Occipital lobe (tissue), 2 donors: ENCODE measurements around the gene MAP7D1. TPM values are rescaled to one million over a fixed set of nuclear protein-coding genes. Genes with fewer than 3 reads are reported as not detected.
"Not testable (repeated sequence)": the region's sequence is repeated elsewhere in the genome, so short reads cannot be mapped to it uniquely, and the experiment has no call there.

Source experiments
- DNase-seq: peaks from one replicate; lab custom pipeline; 2025; lab: John Stamatoyannopoulos, UW
- total RNA-seq: library from RNA; depleted of rRNA; stranded (reverse); fragments of >200 nt; gene quantifications from one replicate; pipeline ENCODE4 v1.2.3, GENCODE V29; 2014

The MAP7D1 gene
- total RNA-seq, 1 donor from 2014 or later: 49.6 TPM

DNA sequence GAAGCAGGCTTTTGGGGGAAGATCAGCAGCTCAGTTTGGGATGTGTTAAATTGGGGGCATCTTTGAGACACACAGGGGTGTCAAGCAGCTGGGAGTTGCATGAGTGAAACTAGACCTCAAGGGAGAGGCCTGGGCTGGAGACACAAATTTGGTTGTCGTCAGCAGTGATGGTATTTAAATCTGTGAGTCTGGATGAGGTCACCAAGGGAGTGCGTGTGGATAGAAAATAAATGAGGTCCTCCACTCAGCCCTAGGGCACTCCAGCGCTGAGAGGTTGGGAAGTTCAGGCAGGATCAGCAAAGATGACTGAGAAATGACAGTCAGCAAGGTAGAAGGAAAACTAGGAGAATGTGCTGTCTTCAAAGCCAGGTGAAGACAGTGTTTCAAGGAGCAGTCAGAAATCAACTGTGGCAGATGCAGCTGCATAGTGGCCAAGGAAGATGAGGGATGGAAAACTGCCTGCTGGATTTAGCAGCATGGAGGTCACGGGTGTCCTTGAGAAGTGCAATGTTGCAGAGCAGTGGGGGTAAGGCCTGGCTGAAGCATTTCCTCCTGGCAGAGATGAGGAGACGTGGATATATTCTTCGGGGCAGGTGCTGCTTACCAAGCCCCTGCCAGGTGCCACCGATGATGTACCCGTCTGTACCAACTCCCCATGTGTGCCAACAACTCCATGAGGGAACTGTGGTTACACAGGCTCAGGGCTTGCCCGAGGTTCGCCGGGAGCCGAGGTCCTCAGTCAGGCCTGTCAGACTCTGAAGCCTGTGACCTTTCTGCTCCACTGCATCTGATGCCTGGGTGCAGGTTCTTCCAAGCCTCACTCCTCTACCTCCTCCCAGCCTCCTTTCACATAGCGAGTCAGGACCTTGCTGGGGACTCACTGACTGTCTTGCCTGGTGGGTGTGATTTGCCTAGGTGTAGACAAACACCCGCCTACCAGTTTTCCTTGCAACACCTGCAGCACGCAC lies 11.3 kb downstream of the MAP7D1 start:
- DNase-seq: no peak

DNA sequence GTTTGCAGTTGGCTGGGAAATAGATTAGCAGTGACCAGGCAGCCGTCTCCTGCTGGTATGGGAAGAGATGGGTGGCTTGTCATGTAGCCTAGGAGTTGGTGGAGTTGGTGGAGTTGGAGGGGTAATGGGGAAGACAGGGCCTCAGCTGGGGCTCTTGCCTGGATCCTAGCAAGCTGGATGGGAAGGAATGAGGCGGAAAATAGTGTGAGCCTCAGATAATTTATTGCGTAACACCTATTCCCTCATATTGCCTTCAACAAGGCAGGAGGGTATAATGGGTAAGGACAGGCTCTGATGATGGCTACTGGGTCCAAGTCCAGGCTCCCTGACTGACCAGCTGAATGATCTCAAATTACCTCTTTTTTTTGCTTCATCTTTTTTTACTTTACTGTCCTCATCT lies 12.6 kb downstream of the MAP7D1 start:
- no peak for DNase-seq

DNA sequence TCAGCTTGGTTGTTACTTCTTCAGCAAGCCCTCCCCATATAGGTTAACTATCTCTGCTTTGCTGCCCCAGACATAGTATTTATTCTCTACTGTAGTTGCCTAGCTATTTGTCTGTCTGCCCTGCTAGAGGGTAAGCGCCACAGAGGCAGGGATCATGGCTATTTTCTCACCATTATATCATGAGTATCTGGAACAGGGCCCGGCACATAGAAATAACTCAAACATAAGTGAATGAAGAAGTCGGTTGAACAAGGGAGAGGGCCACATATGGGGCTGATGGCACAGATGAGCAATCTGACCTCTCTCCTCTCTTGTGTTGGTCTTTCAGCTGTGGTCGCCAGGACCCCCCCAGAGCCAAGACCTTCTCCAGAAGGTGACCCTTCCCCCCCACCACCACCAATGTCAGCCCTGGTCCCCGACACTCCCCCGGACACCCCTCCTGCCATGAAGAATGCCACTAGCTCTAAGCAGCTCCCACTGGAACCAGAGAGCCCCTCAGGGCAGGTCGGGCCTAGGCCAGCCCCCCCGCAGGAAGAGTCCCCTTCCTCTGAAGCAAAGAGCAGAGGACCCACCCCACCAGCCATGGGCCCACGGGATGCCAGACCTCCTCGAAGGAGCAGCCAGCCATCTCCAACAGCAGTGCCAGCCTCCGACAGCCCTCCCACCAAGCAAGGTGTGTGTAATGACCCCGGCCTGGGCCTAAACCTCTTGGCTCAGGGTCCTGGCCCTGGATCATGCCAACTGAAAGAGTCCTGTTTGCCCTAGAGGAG lies 14.9 kb downstream of the MAP7D1 start:
- DNase-seq: no peak

DNA sequence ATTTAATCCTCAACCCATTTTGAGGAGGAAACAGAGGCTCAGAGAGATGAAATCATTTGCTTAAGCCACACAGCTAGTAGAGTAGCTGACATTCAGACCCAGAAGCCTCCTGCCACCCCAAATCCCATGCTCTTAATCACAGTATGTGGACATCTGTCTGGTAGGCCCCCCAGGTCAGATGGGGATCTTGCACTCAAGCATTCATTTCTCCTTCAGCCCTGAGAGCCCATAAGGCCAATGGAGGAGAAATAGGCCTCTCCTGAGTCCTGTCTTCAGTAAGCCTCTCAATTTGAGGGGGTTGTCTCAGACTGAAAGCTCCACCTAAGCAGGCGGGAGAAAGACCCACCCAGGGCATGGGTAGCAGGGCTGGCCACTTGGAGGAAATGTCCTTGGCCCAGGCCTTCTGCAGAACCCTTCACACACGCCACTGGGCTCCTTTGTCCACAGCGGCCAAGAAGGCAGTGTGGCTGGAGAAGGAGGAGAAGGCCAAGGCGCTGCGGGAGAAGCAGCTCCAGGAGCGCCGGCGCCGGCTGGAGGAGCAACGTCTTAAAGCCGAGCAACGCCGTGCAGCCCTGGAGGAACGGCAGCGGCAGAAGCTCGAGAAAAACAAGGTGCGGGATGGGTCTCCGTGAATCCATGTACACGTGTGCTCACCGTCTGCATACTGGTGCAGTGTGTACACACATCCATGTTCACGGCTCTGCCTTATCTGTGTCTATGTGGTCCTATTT lies 16.2 kb downstream of the MAP7D1 start:
- no peak for DNase-seq

DNA sequence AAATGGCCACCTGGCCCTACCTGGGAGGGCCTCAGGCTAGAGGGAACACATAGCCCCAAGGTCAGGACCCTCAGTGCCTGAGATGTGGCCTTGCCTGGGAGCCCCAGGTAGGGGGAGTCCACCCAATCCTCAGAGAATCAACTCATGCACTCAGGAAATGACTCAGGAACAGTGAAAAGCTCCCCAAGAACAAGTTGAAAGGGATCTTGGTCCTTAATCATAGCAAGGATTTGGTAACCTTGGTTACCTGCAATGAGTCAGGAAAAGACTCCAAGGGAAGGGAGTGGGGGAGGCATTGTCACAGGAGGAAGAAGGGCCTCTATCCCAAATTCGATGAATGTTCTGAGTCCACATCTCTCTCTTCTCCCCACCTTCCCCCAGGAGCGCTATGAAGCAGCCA lies 17.0 kb downstream of the MAP7D1 start:
- DNase-seq: no peak

DNA sequence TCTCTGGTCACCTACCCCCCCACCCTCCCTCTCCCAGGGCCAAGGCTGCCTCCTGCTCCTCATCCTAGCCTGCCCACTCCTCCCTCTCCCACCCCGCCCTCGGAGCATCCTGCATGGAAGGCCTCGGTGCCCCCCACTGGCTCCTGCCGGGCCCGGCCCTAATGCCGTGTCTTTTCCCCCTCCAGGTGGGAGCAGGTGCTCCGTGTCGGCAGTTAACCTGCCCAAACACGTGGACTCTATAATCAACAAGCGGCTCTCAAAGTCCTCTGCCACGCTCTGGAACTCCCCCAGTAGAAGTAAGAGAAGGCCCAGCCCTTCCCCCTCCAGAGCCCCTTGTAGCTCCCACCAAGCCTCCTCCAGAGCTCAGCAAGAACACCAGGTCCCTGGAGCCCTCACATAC lies 18.8 kb downstream of the MAP7D1 start:
- no peak for DNase-seq

DNA sequence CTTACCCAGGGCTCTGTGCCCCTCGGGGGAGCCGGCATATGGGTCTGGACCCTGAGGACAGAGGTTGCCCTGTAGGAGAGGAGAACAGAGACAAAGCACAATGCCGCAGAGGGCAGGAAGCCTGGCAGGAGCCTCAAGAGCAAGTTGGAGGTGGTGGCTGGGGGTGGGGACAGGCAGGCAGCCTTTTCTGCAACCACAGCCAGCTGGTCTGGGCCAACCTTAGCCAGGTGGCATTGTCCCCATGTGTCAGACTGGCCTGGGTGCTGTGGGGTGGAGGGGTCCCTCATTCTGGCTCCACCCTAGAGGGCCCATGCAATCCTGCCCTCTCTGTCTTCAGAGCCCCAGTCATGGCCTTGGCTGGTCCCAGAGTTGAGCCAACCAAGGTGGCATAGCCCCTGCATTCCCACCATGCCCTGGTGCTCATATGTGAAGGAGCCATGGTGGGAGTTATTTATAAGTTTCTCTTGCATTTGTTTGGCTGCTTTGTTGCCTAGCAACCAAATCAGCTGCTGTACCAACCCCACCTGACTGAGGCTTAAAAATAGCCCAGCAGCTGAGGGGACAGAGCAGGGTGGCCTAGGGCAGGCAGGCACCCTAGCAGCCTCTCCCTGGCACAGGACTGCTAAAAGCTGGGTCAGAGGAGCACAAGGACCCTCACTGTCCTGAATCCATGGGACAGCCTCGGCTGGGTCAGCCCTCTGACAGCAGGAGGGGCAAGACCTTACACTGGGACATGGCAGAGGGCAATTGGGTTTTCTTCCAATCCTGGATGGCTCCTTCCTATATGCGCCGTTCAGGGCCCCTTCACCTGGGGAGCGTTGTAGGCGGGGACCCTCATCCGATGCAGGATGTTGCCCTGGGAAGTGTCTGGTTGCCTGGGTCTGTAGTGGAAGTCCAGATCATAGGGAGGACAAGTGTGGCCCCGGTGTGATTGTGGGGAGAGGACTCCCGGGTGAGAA lies 19.5 kb downstream of the MAP7D1 start:
- DNase-seq: peak; percentile 69

DNA sequence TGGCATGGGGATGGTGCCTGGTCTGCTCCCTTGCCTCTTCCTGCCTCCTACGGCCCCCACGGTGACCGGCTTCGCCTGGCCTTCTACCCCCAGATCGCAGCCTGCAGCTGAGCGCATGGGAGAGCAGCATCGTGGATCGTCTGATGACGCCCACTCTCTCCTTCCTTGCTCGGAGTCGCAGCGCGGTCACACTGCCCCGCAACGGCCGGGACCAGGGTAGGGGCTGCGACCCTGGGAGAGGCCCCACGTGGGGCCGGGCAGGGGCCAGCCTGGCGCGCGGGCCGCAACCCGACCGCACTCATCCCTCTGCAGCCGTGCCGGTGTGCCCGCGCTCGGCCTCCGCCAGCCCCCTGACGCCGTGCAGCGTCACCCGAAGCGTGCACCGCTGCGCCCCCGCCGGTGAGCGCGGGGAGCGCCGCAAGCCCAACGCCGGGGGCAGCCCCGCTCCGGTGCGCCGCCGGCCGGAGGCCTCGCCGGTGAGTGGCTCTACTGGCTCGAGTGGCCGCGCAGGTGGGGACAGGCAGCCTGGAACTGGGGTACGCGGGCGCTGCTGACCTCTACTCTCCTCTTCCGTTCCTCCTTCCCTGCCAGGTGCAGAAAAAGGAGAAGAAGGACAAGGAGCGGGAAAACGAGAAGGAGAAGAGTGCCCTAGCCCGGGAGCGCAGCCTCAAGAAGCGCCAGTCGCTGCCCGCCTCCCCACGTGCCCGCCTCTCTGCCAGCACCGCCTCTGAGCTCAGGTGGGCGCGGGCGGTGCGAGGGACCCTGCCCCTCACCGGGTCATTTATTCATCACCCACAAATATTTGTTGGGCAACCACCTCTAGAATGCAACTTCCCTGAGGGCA lies 20.4 kb downstream of the MAP7D1 start:
- DNase-seq: no peak

DNA sequence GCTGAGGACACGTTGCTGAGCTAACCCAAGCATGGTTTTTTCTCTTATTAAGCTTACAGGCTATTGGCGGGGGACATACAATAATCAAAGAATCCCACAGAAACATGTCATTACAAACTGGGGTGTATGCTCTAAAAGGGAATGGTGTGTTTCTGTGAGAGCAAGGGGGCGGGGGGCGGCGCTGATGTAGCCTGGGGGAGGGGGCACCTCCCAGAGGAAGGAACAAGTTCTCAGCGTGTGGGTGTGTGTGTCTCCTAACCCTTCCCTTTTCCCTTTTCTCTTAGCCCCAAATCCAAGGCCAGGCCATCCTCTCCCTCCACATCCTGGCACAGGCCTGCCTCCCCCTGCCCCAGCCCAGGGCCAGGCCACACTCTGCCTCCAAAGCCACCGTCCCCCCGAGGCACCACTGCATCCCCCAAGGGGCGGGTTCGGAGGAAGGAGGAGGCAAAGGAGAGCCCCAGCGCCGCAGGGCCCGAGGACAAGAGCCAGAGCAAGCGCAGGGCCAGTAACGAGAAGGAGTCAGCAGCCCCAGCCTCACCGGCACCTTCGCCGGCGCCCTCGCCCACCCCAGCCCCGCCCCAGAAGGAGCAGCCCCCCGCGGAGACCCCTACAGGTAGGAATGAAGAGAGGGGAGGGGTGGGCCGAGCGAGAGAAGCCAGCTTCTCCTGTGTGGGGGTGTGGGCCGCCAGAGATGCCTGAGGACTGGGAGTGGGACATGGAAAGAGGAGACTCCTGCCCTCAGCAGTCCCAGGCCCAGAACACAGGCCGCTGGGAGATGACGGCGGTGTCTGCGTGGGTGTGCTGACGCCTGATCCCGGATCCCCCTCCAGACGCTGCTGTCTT lies 21.9 kb downstream of the MAP7D1 start:
- no peak for DNase-seq

DNA sequence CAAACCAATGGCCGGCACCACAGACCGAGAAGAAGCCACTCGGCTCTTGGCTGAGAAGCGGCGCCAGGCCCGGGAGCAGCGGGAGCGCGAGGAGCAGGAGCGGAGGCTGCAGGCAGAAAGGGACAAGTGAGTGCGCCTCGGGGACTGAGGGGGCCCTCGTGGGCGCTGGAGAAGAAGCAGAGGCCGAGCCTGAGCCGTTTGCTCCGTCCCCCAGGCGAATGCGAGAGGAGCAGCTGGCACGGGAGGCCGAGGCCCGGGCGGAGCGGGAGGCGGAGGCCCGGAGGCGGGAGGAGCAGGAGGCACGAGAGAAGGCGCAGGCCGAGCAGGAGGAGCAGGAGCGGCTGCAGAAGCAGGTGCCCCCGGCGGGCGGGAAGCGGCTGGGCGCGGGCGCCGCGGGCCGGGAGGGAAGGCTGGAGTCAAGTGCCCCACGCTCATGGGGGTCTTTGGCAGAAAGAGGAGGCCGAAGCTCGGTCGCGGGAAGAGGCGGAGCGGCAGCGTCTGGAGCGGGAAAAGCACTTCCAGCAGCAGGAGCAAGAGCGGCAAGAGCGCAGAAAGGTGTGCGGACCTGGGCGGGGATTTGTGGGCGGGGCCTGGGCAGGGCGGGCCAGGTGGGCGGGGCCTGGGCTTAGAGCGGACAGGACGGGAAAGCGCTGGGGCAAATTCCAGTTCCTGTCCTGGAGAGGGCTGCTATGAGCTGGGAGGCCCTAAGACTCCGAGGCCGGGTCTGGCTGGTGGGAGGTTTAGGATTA lies 22.7 kb downstream of the MAP7D1 start:
- no peak for DNase-seq

DNA sequence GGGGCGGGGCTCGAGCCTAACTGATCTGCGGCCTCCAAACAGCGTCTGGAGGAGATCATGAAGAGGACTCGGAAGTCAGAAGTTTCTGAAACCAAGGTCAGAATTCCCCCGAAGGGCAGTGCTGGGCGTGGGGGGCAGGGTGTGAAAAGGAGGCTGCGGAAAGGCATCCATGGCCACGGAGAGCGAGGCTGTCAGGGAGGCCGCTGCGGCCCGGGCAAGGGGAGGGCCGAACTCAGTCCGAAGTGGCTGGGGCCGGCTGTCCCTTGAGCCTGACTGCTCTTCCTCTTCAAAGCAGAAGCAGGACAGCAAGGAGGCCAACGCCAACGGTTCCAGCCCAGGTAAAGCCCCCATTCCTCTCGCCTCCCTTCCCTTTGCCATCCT lies 23.2 kb downstream of the MAP7D1 start:
- no peak for DNase-seq

DNA sequence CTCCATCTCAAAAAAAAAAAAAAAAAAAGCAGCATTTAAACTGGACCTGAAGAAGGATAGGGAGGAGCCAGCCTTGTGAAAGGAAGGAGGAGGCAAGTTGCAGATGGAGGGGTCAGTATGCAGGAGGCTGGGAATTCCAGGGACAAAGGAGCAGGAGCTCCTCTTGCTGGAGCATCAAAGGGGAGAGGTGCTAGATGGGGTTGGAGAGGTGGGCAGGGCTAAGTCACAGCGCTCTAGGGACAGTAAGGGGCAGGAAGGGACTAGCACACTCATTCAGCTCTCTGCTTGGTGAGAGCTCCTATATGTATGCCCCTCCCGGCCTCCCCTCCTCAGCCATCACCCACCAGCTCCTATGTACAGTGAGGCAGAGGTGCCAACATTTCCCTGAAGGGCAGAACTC lies 26.8 kb downstream of the MAP7D1 start:
- no peak for DNase-seq

DNA sequence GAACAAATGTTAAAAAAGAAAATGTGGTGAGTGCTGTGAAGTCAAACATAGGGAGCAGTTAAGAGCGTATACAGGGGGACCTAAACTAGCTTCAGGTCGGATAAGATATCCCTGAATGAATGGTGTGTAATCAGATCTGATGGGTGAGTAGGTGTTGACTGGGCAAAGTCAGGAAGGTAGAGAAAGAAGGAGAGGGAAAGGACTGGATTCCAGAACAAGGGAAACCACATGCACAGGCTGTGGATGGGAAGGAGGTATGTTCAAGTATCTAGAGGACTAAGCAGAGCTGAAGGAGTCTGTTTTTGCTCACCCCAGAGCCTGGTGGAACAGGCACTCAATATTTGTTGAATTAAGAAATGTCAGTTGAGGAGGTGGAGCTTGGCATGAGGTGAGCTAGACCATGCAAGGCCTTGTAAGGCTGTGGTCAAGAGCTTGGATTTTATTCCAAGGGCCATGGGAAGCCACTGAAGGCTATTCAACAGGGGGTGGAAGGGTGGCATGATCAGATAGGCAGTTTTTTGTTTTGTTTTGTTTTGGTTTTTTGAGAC lies 27.4 kb downstream of the MAP7D1 start:
- DNase-seq: no peak

DNA sequence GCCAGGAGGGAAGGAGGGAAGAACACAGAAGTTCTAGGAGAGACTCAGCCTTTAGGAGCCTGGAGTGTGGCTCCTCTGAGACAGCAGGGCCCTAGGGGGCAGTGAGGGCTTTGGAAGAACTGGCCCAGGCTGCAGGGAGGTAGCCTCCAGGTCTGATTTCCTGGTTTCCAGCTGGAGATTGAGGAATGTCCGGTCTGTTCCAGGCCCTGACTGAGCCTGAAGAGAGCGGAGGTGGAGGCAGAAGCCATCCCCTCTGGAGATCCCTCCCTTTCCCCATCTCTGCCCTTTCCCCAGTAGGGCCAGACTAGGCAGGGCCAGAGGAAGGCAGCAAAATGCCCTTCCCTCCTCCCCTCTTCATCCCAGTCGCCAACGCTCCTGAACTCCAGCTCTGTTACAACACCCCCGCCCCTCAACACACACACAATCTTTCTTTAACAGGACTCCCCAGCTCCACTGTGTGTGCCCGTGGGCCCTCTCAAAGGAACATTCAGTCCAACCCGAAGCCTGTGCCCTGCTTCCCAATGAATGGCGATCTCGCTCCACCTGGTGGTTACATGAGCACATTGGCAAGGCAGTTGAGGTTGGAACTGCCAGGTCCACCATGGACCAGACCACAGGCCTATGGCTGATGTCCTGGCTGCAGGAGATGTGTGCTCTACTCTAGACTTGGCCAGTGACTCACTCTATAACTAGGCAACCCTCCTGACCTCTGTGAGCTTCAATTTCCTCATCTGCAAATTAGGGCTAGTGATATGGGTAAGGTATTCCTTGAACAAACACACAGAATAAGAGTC lies 32.0 kb downstream of the MAP7D1 start:
- peak; percentile 74 for DNase-seq

DNA sequence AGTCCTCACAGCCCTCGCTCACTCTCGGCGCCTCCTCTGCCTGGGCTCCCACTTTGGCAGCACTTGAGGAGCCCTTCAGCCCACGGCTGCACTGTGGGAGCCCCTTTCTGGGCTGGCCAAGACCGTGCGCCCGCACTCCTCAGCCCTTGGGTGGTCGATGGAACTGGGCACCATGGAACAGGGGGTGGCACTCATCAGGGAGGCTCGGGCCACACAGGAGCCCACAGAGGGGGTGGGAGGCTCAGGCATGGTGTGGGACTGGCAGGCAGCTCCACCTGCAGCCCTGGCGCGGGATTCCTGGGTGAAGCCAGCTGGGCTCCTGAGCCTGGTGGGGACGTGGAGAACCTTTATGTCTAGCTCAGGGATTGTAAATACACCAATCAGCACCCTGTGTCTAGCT lies 40.8 kb downstream of the MAP7D1 start:
- not testable (repeated sequence) for DNase-seq

DNA sequence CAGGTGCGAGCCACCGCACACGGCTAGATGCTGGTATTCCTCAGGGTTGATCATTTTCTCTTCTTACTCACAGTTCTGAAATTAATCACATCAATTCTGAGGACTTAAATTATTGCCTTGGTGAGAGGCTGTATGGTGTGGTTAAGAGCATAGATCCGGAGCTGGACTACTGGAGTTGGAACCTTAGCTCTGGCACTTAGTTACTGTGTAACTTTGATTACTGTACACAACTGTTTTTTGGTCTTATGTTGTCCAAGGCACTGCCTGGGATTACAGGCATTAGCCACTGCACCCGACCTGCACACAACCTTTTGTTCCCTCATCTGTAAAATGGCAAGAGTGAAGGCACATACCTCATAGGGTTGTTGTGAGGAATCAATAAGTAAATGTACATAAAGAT lies 42.7 kb downstream of the MAP7D1 start:
- DNase-seq: no peak
